Liver (tissue), 9 donors: ENCODE data around the gene TSSC4. TPM values are rescaled to one million over a fixed set of nuclear protein-coding genes. Genes with fewer than 3 reads are reported as not detected.
A peak's percentile ranks its signal among the peaks of the same experiment; 100 is the strongest.

ENCODE experiments used
- DNase-seq: peaks from one replicate; pipeline ENCODE4 v3.0.0-alpha.2; 2017; ENCODE audit warnings: low spot score
- H3K27ac ChIP-seq, 2 donors: one replicate each; pipeline ENCODE4 v1.7.0; 2013; ENCODE audit warnings: inconsistent platforms in 2 of 2, low read length in 2 of 2, control low read depth in 1 of 2, low read depth in 1 of 2, mild to moderate bottlenecking in 1 of 2
- H3K27me3 ChIP-seq, 4 donors: one replicate each; pipeline versions ENCODE4 v1.6.1 to v1.7.0; 2013; ENCODE audit warnings: low read length in 3 of 4, inconsistent platforms in 1 of 4, mild to moderate bottlenecking in 1 of 4, moderate library complexity in 1 of 4; ENCODE audit not compliant: control insufficient read depth in 4 of 4, insufficient read depth in 4 of 4
- H3K36me3 ChIP-seq, 4 donors: one replicate each; pipeline versions ENCODE4 v1.6.1 to v1.7.0; 2013; ENCODE audit warnings: low read length in 3 of 4, mild to moderate bottlenecking in 3 of 4, low read depth in 1 of 4, moderate library complexity in 1 of 4; ENCODE audit not compliant: control insufficient read depth in 4 of 4, insufficient read depth in 3 of 4
- H3K4me1 ChIP-seq, 4 donors: one replicate each; pipeline versions ENCODE4 v1.6.1 to v1.7.0; 2013; ENCODE audit warnings: low read length in 3 of 4, mild to moderate bottlenecking in 3 of 4, moderate library complexity in 1 of 4; ENCODE audit not compliant: control insufficient read depth in 4 of 4, insufficient read depth in 4 of 4
- H3K4me3 ChIP-seq, 3 donors: one replicate each; pipeline versions ENCODE4 v1.6.1 to v1.7.0; 2013; ENCODE audit warnings: low read length in 3 of 3, control low read depth in 1 of 3, low read depth in 1 of 3, mild to moderate bottlenecking in 1 of 3
- H3K9ac ChIP-seq, 2 donors: one replicate each; pipeline ENCODE4 v1.7.0; 2013; ENCODE audit warnings: low read length in 2 of 2, mild to moderate bottlenecking in 2 of 2, moderate library complexity in 2 of 2, control low read depth in 1 of 2, low read depth in 1 of 2
- H3K9me3 ChIP-seq, 4 donors: one replicate each; pipeline versions ENCODE4 v1.6.1 to v1.7.0; 2013; ENCODE audit warnings: low read length in 3 of 4; ENCODE audit not compliant: control insufficient read depth in 4 of 4
- EGR1 ChIP-seq, 2 donors: IDR thresholded peaks; 2 replicates each; pipeline ENCODE4 v1.6.1; 2016 to 2018; ENCODE audit warnings: antibody characterized with exemption in 2 of 2, low read depth in 2 of 2
- HNF4A ChIP-seq, 2 donors: conservative IDR thresholded peaks; 2 replicates each; pipeline ENCODE4 v1.6.1; 2016; ENCODE audit warnings: antibody characterized with exemption in 2 of 2, mild to moderate bottlenecking in 2 of 2
- HNF4G ChIP-seq: IDR thresholded peaks from 2 replicates; pipeline ENCODE4 v1.6.1; 2016; ENCODE audit warnings: antibody characterized with exemption
- NR2F2 ChIP-seq: IDR thresholded peaks from 2 replicates; pipeline ENCODE4 v1.6.1; 2016; ENCODE audit warnings: antibody characterized with exemption
- RAD21 ChIP-seq, 2 donors: IDR thresholded peaks; 2 replicates each; pipeline ENCODE4 v1.6.1; 2016; ENCODE audit warnings: antibody characterized with exemption in 2 of 2, mild to moderate bottlenecking in 2 of 2
- REST ChIP-seq: IDR thresholded peaks from 2 replicates; pipeline ENCODE4 v1.6.1; 2016; ENCODE audit warnings: antibody characterized with exemption, mild to moderate bottlenecking
- RXRA ChIP-seq, 2 donors: IDR thresholded peaks; 2 replicates each; pipeline ENCODE4 v1.6.1; 2017 to 2018; ENCODE audit warnings: antibody characterized with exemption in 2 of 2, mild to moderate bottlenecking in 1 of 2
- ZBTB33 ChIP-seq: IDR thresholded peaks from 2 replicates; pipeline ENCODE4 v1.6.1; 2016; ENCODE audit warnings: antibody characterized with exemption
- WGBS: extraction: QIAGEN DNeasy Blood & Tissue Kit; methylation state at CpG from one replicate; pipeline ENCODE4 v1.1.7; 2013; 5-methylcytosine and 5-hydroxymethylcytosine counted together
- polyA plus RNA-seq, 2 donors: library from polyadenylated mRNA; stranded (reverse) in 1 of 2; unstranded in 1 of 2; fragments of 200-250 nt in 1 of 2; fragments of >200 nt in 1 of 2; fragmentation: Nextera tagmentation in 1 of 2; extraction: Ambion mirVana in 1 of 2; gene quantifications; one replicate each; pipeline versions ENCODE4 v1.2.1 to v1.2.3, GENCODE V29; 2013 to 2015
- total RNA-seq, 2 donors: library from RNA; depleted of rRNA; stranded (reverse); fragments of >200 nt; gene quantifications; one replicate each; pipeline ENCODE4 v1.2.3, GENCODE V29; 2014
- donor health status: healthy.
- donor health status: healthy.
- donor health status: healthy.
- donor health status: healthy.
- donor health status: healthy.

TSSC4 gene
- total and polyA plus RNA-seq, 4 donors, result 15.8 to 19.1 (median 17.6) TPM

GRCh38 chr11:2382936-2383851 is 17.4 kb upstream of the TSSC4 start (continued):
- TF ChIP-seq ZBTB33 (no peak), NR2F2 (peak; percentile 96), EGR1 (IDR thresholded peaks at IDR 0.05; ENCODE audit: low read depth in 2 of 2) (no peak), REST (no peak), HNF4G (no peak)

- H3K9ac ChIP-seq, result no peak overlapping the region
- no peak for DNase-seq
- H3K4me1 ChIP-seq, result peaks cover 72 to 95% (median 90%) of the 10 kb centered on the region in 4 donors
- H3K27ac ChIP-seq, result peak overlapping the region; percentile 91 to 93
- H3K36me3 ChIP-seq, result peaks cover 0 to 3% (median 0%) of the 10 kb centered on the region in 4 donors
- no peak overlapping the region for H3K4me3 ChIP-seq
- 36% methylated on average over 32 of the region's 33 CpGs for WGBS
- no peaks in the 10 kb centered on the region for H3K27me3 ChIP-seq
- TF ChIP-seq RXRA (IDR thresholded peaks at IDR 0.05) (peak in 1 of 2 donors; percentile 52), RAD21 (IDR thresholded peaks at IDR 0.05) (no peak), EGR1 (IDR thresholded peaks at IDR 0.05; ENCODE audit: low read depth in 2 of 2) (peak in 1 of 2 donors; percentile 17), HNF4A (conservative IDR thresholded peaks at IDR 0.05) (peak in 1 of 2 donors; percentile 43)
- H3K9me3 ChIP-seq, result no peaks in the 10 kb centered on the region
Observed at GRCh38 chr11:2383852-2384804, 16.4 kb upstream of the TSSC4 start.
